GM12864 (cell line): ENCODE results near the gene MESP2.
A peak's percentile ranks its signal among the peaks of the same experiment; 100 is the strongest.

Source experiments
- DNase-seq: peaks from one replicate; pipeline ENCODE4 v3.0.0-alpha.2; 2011; ENCODE audit warnings: low read depth
- H3K4me3 ChIP-seq: 2 replicates; pipeline ENCODE4 v1.5.1; 2011; ENCODE audit warnings: mild to moderate bottlenecking, low read depth, low read length, control low read depth
- TF ChIP-seq, protein P1 (sequence below): IDR thresholded peaks from 2 replicates; pipeline ENCODE4 v1.5.1; 2011; ENCODE audit warnings: low read depth, mild to moderate bottlenecking, moderate library complexity, low read length, control low read depth, inconsistent platforms; ENCODE audit errors: missing control alignments

Gene MESP2

DNA sequence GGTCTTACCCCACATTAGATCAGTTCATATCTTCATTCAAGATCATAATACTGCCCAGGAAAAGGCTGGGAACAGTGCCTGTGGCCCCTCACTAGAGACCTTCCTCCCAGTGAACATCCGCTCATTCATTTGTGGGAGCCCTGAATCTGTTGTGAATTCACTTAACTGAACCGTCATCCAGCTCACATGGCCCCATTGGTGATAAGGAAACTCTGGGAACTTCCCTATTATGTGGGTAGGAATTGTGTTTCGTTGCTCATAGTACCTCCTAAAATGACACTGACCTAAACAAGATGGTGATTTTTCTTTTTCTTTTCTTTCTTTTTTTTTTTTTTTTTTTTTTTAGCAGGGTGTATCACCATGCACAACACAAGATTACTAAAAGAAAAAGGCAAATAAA lies 6.8 kb upstream of the MESP2 start:
- no peak for DNase-seq
- TF ChIP-seq, protein P1, sequence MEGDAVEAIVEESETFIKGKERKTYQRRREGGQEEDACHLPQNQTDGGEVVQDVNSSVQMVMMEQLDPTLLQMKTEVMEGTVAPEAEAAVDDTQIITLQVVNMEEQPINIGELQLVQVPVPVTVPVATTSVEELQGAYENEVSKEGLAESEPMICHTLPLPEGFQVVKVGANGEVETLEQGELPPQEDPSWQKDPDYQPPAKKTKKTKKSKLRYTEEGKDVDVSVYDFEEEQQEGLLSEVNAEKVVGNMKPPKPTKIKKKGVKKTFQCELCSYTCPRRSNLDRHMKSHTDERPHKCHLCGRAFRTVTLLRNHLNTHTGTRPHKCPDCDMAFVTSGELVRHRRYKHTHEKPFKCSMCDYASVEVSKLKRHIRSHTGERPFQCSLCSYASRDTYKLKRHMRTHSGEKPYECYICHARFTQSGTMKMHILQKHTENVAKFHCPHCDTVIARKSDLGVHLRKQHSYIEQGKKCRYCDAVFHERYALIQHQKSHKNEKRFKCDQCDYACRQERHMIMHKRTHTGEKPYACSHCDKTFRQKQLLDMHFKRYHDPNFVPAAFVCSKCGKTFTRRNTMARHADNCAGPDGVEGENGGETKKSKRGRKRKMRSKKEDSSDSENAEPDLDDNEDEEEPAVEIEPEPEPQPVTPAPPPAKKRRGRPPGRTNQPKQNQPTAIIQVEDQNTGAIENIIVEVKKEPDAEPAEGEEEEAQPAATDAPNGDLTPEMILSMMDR = no peak
- H3K4me3 ChIP-seq = no peak overlapping the region

- H3K4me3 ChIP-seq = no peak overlapping the region
- TF ChIP-seq, protein P1 = no peak
- DNase-seq = no peak
Observed at GRCh38 chr15:89770041-89770440, 6.1 kb upstream of the MESP2 start.

GRCh38 chr15:89772932-89773583 lies 3.1 kb upstream of the MESP2 start:
- H3K4me3 ChIP-seq = no peak overlapping the region
- TF ChIP-seq, protein P1 = peak; percentile 51
- DNase-seq = no peak

- TF ChIP-seq, protein P1 = no peak
- H3K4me3 ChIP-seq = no peak overlapping the region
- DNase-seq = no peak
Observed at GRCh38 chr15:89774492-89774891, 1.6 kb upstream of the MESP2 start.

DNA sequence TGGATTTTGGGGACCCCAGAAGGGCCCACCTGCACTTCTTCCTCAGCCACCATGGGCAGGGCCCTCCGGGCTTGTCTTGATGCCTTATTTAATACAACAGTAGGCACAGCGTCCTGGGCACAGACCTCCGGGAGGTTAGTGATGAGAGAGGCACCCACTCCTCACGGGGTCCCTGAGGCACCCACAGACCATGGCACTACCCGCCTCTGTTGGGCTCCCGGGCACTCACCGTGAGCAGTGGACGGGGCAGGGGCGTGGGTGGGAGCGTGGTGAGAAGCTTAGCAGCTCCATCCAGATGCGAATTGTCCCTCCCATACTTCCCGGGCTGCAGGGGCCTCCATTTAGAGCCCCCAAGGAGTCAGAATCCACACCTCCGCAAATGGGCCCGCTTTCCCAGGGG lies 317 bp upstream of the MESP2 start:
- no peak for DNase-seq
- TF ChIP-seq, protein P1 = no peak
- no peak overlapping the region; the same call in 1 of the 2 replicates for H3K4me3 ChIP-seq

- no peak for DNase-seq
- no peak overlapping the region for H3K4me3 ChIP-seq
- TF ChIP-seq, protein P1 = no peak
Observed at GRCh38 chr15:89777073-89777751, 1.1 kb downstream of the MESP2 start.
